Liver (tissue), 3 donors: ENCODE measurements around the gene BRF1.

ENCODE experiments used
- CTCF ChIP-seq: fragments of 150-350 bp; IDR thresholded peaks from 2 replicates; pipeline ENCODE4 v1.5.1; 2017; ENCODE audit warnings: improper control_type of control experiment, low read depth, low read length; ENCODE audit not compliant: missing input control
- TAF1 ChIP-seq: conservative IDR thresholded peaks from 2 replicates; pipeline ENCODE4 v1.6.1; 2016; ENCODE audit warnings: antibody characterized with exemption, mild to moderate bottlenecking
- ZBTB33 ChIP-seq: IDR thresholded peaks from 2 replicates; pipeline ENCODE4 v1.6.1; 2016; ENCODE audit warnings: antibody characterized with exemption
- donor health status: healthy.
- donor health status: healthy.

GRCh38 chr14:105249182-105250007 lies 51.4 kb downstream of the BRF1 start:
- TF ChIP-seq CTCF (no peak), ZBTB33 (no peak), TAF1 (no peak)
